ENCODE measurements around the gene DUSP8.

DUSP8 gene

GRCh38 chr11:1530686-1531448 is 41.2 kb downstream of the DUSP8 start:
- H3K9ac ChIP-seq, result peak overlapping the region in 1 of 11 experiments; percentile 4; a peak in 1 of 22 replicates
- no peak for TF ChIP-seq Cebpa-rat (IDR thresholded peaks at IDR 0.05)
- H3K27me3 ChIP-seq, result no peaks in the 10 kb centered on the region
- no peak overlapping the region for H3K4me3 ChIP-seq
- peaks cover 0 to 34% (median 12%) of the 10 kb centered on the region in 10 experiments; a peak in 7 of 20 replicates for H3K4me1 ChIP-seq
- H3K9me3 ChIP-seq (replicated peaks in 1 of 11), result no peaks in the 10 kb centered on the region
- H3K4me2 ChIP-seq, result no peak overlapping the region
- no peak overlapping the region for H3K27ac ChIP-seq
- peaks cover 95 to 100% (median 99%) of the 10 kb centered on the region in 11 experiments for H4K20me1 ChIP-seq
- H3K36me3 ChIP-seq, result peaks cover 7 to 61% (median 37%) of the 10 kb centered on the region in 11 experiments; a peak in 18 of 22 replicates

GRCh38 chr11:1529774-1530173 is 42.3 kb downstream of the DUSP8 start:
- H3K36me3 ChIP-seq, result peaks cover 0 to 60% (median 27%) of the 10 kb centered on the region in 11 experiments; a peak in 16 of 22 replicates
- H3K9ac ChIP-seq, result no peak overlapping the region
- TF ChIP-seq Cebpa-rat (IDR thresholded peaks at IDR 0.05), result no peak
- H3K4me3 ChIP-seq, result no peak overlapping the region
- no peak overlapping the region for H3K4me2 ChIP-seq
- peaks cover 95 to 100% (median 99%) of the 10 kb centered on the region in 11 experiments for H4K20me1 ChIP-seq
- no peaks in the 10 kb centered on the region for H3K27me3 ChIP-seq
- no peaks in the 10 kb centered on the region for H3K9me3 ChIP-seq (replicated peaks in 1 of 11)
- H3K27ac ChIP-seq, result no peak overlapping the region
- H3K4me1 ChIP-seq, result peaks cover 0 to 37% (median 18%) of the 10 kb centered on the region in 10 experiments; a peak in 11 of 20 replicates

GRCh38 chr11:1529286-1529685 is 42.8 kb downstream of the DUSP8 start:
- Histone ChIP-seq H3K27ac (no peak overlapping the region), H3K4me3 (no peak overlapping the region), H3K9ac (no peak overlapping the region), H3K4me2 (no peak overlapping the region), H3K4me1 (peaks cover 0 to 42% (median 23%) of the 10 kb centered on the region in 10 experiments; a peak in 15 of 20 replicates), H4K20me1 (peaks cover 95 to 100% (median 99%) of the 10 kb centered on the region in 11 experiments), H3K36me3 (peaks cover 0 to 56% (median 22%) of the 10 kb centered on the region in 11 experiments; a peak in 16 of 22 replicates), H3K27me3 (no peaks in the 10 kb centered on the region), H3K9me3 (replicated peaks in 1 of 11) (no peaks in the 10 kb centered on the region)
- no peak for TF ChIP-seq Cebpa-rat (IDR thresholded peaks at IDR 0.05)

GRCh38 chr11:1528710-1529109 is 43.4 kb downstream of the DUSP8 start:
- H3K4me2 ChIP-seq, result no peak overlapping the region
- no peaks in the 10 kb centered on the region for H3K9me3 ChIP-seq (replicated peaks in 1 of 11)
- H3K27me3 ChIP-seq, result no peaks in the 10 kb centered on the region
- peaks cover 0 to 51% (median 19%) of the 10 kb centered on the region in 11 experiments; a peak in 14 of 22 replicates for H3K36me3 ChIP-seq
- no peak for TF ChIP-seq Cebpa-rat (IDR thresholded peaks at IDR 0.05)
- H3K27ac ChIP-seq, result no peak overlapping the region
- H3K4me1 ChIP-seq, result peaks cover 6 to 48% (median 29%) of the 10 kb centered on the region in 10 experiments; a peak in 18 of 20 replicates
- H3K9ac ChIP-seq, result no peak overlapping the region
- H3K4me3 ChIP-seq, result no peak overlapping the region
- peaks cover 97 to 100% (median 100%) of the 10 kb centered on the region in 11 experiments for H4K20me1 ChIP-seq

GRCh38 chr11:1526785-1527184 is 45.3 kb downstream of the DUSP8 start:
- H3K36me3 ChIP-seq, result peaks cover 0 to 32% (median 2%) of the 10 kb centered on the region in 11 experiments; a peak in 10 of 22 replicates
- H3K27me3 ChIP-seq, result no peaks in the 10 kb centered on the region; a peak in 2 of 22 replicates
- peak overlapping the region in 2 of 11 experiments; percentile 14 to 35; a peak in 1 of 22 replicates for H3K9ac ChIP-seq
- H3K4me1 ChIP-seq, result peaks cover 25 to 67% (median 45%) of the 10 kb centered on the region in 10 experiments
- H3K4me2 ChIP-seq, result peak overlapping the region in 3 of 11 experiments; percentile 5 to 24 (median 10); a peak in 4 of 22 replicates
- H3K4me3 ChIP-seq, result no peak overlapping the region
- no peak for TF ChIP-seq Cebpa-rat (IDR thresholded peaks at IDR 0.05)
- no peaks in the 10 kb centered on the region for H3K9me3 ChIP-seq (replicated peaks in 1 of 11)
- H3K27ac ChIP-seq, result no peak overlapping the region
- peaks cover 97 to 100% (median 100%) of the 10 kb centered on the region in 11 experiments for H4K20me1 ChIP-seq

GRCh38 chr11:1523779-1524178 is 48.3 kb downstream of the DUSP8 start:
- Histone ChIP-seq H3K4me2 (peak overlapping the region; percentile 58 to 94 (median 83); a peak in 19 of 22 replicates), H3K36me3 (peaks cover 0 to 17% (median 0%) of the 10 kb centered on the region in 11 experiments; a peak in 3 of 22 replicates), H3K27ac (peak overlapping the region in 3 of 11 experiments; percentile 14 to 27 (median 23); a peak in 2 of 22 replicates), H3K9me3 (replicated peaks in 1 of 11) (no peaks in the 10 kb centered on the region), H3K27me3 (peaks cover 0 to 4% (median 0%) of the 10 kb centered on the region in 11 experiments; a peak in 2 of 22 replicates), H3K4me1 (peaks cover 48 to 83% (median 73%) of the 10 kb centered on the region in 10 experiments), H3K9ac (peak overlapping the region in 4 of 11 experiments; percentile 31 to 54 (median 42); a peak in 5 of 22 replicates), H3K4me3 (no peak overlapping the region; a peak in 1 of 20 replicates), H4K20me1 (peaks cover 97 to 100% (median 100%) of the 10 kb centered on the region in 11 experiments)
- TF ChIP-seq Cebpa-rat (IDR thresholded peaks at IDR 0.05), result no peak

GRCh38 chr11:1523077-1523476 is 49.0 kb downstream of the DUSP8 start:
- Histone ChIP-seq H4K20me1 (peaks cover 97 to 100% (median 100%) of the 10 kb centered on the region in 11 experiments), H3K4me2 (peak overlapping the region; percentile 58 to 94 (median 83); a peak in 21 of 22 replicates), H3K27ac (peak overlapping the region in 2 of 11 experiments; percentile 23 to 27; a peak in 1 of 22 replicates), H3K4me3 (no peak overlapping the region; a peak in 1 of 20 replicates), H3K4me1 (peaks cover 49 to 90% (median 80%) of the 10 kb centered on the region in 10 experiments), H3K27me3 (peaks cover 0 to 4% (median 0%) of the 10 kb centered on the region in 11 experiments; a peak in 2 of 22 replicates), H3K9ac (peak overlapping the region in 3 of 11 experiments; percentile 44 to 70 (median 54); a peak in 5 of 22 replicates), H3K36me3 (peaks cover 0 to 17% (median 0%) of the 10 kb centered on the region in 11 experiments; a peak in 2 of 22 replicates), H3K9me3 (replicated peaks in 1 of 11) (no peaks in the 10 kb centered on the region)
- TF ChIP-seq Cebpa-rat (IDR thresholded peaks at IDR 0.05), result no peak

- peak overlapping the region in 5 of 11 experiments; percentile 37 to 77 (median 72); a peak in 10 of 22 replicates for H3K27ac ChIP-seq
- TF ChIP-seq Cebpa-rat (IDR thresholded peaks at IDR 0.05), result no peak
- H3K36me3 ChIP-seq, result peaks cover 0 to 17% (median 0%) of the 10 kb centered on the region in 11 experiments; a peak in 2 of 22 replicates
- peaks cover 54 to 99% (median 89%) of the 10 kb centered on the region in 10 experiments for H3K4me1 ChIP-seq
- peak overlapping the region; percentile 73 to 94 (median 84) for H3K4me2 ChIP-seq
- H3K4me3 ChIP-seq, result peak overlapping the region in 4 of 10 experiments; percentile 6 to 41 (median 25); a peak in 7 of 20 replicates
- H3K9ac ChIP-seq, result peak overlapping the region in 9 of 11 experiments; percentile 3 to 70 (median 28); a peak in 10 of 22 replicates
- peaks cover 100% of the 10 kb centered on the region in 11 experiments for H4K20me1 ChIP-seq
- peaks cover 0 to 4% (median 0%) of the 10 kb centered on the region in 11 experiments; a peak in 2 of 22 replicates for H3K27me3 ChIP-seq
- H3K9me3 ChIP-seq (replicated peaks in 1 of 11), result no peaks in the 10 kb centered on the region
These were observed 50.0 kb downstream of the DUSP8 start for GRCh38 chr11:1522081-1522424.
